Endothelial cell of umbilical vein (primary cell): ENCODE data around the gene SPATA33.

Experiments used
- POLR2A ChIP-seq: IDR thresholded peaks from 2 replicates; pipeline ENCODE4 v1.6.1; 2012; ENCODE audit warnings: low read depth, mild to moderate bottlenecking, control low read depth, low read length
- TF ChIP-seq, protein P1 (sequence below), 2 donors: IDR thresholded peaks; 1 replicate in 1 of 2; 2 replicates in 1 of 2; pipeline ENCODE4 v1.5.1; 2011; ENCODE audit warnings: low read length in 2 of 2, mild to moderate bottlenecking in 2 of 2, moderate library complexity in 2 of 2, control low read depth in 1 of 2, inconsistent platforms in 1 of 2, low read depth in 1 of 2; ENCODE audit not compliant: insufficient read depth in 1 of 2; ENCODE audit errors: extremely low read depth in 1 of 2

GRCh38 chr16:89621698-89622409 is 35.8 kb upstream of the SPATA33 start:
- no peak for TF ChIP-seq POLR2A
- TF ChIP-seq, protein P1, sequence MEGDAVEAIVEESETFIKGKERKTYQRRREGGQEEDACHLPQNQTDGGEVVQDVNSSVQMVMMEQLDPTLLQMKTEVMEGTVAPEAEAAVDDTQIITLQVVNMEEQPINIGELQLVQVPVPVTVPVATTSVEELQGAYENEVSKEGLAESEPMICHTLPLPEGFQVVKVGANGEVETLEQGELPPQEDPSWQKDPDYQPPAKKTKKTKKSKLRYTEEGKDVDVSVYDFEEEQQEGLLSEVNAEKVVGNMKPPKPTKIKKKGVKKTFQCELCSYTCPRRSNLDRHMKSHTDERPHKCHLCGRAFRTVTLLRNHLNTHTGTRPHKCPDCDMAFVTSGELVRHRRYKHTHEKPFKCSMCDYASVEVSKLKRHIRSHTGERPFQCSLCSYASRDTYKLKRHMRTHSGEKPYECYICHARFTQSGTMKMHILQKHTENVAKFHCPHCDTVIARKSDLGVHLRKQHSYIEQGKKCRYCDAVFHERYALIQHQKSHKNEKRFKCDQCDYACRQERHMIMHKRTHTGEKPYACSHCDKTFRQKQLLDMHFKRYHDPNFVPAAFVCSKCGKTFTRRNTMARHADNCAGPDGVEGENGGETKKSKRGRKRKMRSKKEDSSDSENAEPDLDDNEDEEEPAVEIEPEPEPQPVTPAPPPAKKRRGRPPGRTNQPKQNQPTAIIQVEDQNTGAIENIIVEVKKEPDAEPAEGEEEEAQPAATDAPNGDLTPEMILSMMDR (IDR thresholded peaks at IDR 0.05; ENCODE audit: extremely low read depth in 1 of 2, insufficient read depth in 1 of 2, low read depth in 1 of 2, low read length in 2 of 2) = no peak
